ENCODE data around the gene SLC11A1.

The SLC11A1 gene

GRCh38 chr2:218406209-218406948 is 24.3 kb downstream of the SLC11A1 start:
- DNase-seq = peak; percentile 83 to 95 (median 90)

- DNase-seq = peak in 4 of 5 donors; percentile 53 to 73 (median 56)
These were observed 25.0 kb downstream of the SLC11A1 start for GRCh38 chr2:218406949-218407618.

- no peak for DNase-seq
These were observed 25.6 kb downstream of the SLC11A1 start for GRCh38 chr2:218407717-218408116.

- DNase-seq = no peak
These were observed 36.2 kb downstream of the SLC11A1 start for GRCh38 chr2:218418321-218418716.

- DNase-seq = no peak
These were observed 36.8 kb downstream of the SLC11A1 start, which contains the start of gene VIL1 for GRCh38 chr2:218418717-218419458. TSS of gene VIL1 (plus strand) at chr2:218419123. CDS start at chr2:218423779, 4,656 bp downstream.

- DNase-seq = no peak
These were observed 37.6 kb downstream of the SLC11A1 start for GRCh38 chr2:218419630-218420216.

GRCh38 chr2:218421027-218421426 is 39.0 kb downstream of the SLC11A1 start:
- no peak for DNase-seq

GRCh38 chr2:218422403-218423086 is 40.5 kb downstream of the SLC11A1 start:
- no peak for DNase-seq

GRCh38 chr2:218423584-218423983 is 41.5 kb downstream of the SLC11A1 start:
- DNase-seq = no peak

GRCh38 chr2:218425531-218425930 is 43.5 kb downstream of the SLC11A1 start:
- no peak for DNase-seq

- DNase-seq = no peak
These were observed 45.7 kb downstream of the SLC11A1 start for GRCh38 chr2:218427741-218428140.

- no peak for DNase-seq
These were observed 46.9 kb downstream of the SLC11A1 start for GRCh38 chr2:218428846-218429558.

GRCh38 chr2:218429911-218430692 is 48.0 kb downstream of the SLC11A1 start:
- DNase-seq = no peak

- no peak for DNase-seq
These were observed 48.6 kb downstream of the SLC11A1 start for GRCh38 chr2:218430721-218431120.

GRCh38 chr2:218431878-218432277 is 49.8 kb downstream of the SLC11A1 start:
- DNase-seq = no peak

- no peak for DNase-seq
These were observed 50.7 kb downstream of the SLC11A1 start for GRCh38 chr2:218432676-218433365.

GRCh38 chr2:218434456-218434855 is 52.4 kb downstream of the SLC11A1 start:
- DNase-seq = no peak

GRCh38 chr2:218435003-218435982 is 53.2 kb downstream of the SLC11A1 start:
- DNase-seq = no peak

GRCh38 chr2:218436992-218437391 is 54.9 kb downstream of the SLC11A1 start:
- DNase-seq = no peak

All from T-helper 1 cell (primary cell).